Colonic mucosa (tissue), 4 donors: ENCODE measurements around the gene TEX2. TPM values are rescaled to one million over a fixed set of nuclear protein-coding genes. Genes with fewer than 3 reads are reported as not detected.

Source experiments
- DNase-seq: peaks from one replicate; pipeline ENCODE4 v3.0.0-alpha.2; 2020
- H3K27ac ChIP-seq: fragments of 200-600 bp; one replicate; pipeline ENCODE4 v1.8.0; 2021
- H3K27me3 ChIP-seq: fragments of 200-600 bp; one replicate; pipeline ENCODE4 v1.8.0; 2021
- H3K36me3 ChIP-seq: fragments of 200-600 bp; one replicate; pipeline ENCODE4 v1.8.0; 2021
- H3K4me1 ChIP-seq: fragments of 200-600 bp; one replicate; pipeline ENCODE4 v1.8.0; 2021; ENCODE audit warnings: mild to moderate bottlenecking
- H3K4me3 ChIP-seq: fragments of 200-600 bp; one replicate; pipeline ENCODE4 v1.8.0; 2021
- H3K9ac ChIP-seq, 2 donors: one replicate each; pipeline ENCODE4 v1.7.0; 2013; ENCODE audit warnings: control low read depth in 2 of 2, low read depth in 2 of 2, low read length in 2 of 2
- H3K9me3 ChIP-seq: fragments of 200-600 bp; one replicate; pipeline ENCODE4 v1.8.0; 2021
- intact Hi-C: fragments of 100-400 bp; cut with DNase I; formaldehyde crosslinking; loops from one replicate; pipeline ENCODE4 v1.14.1; 2022
- total RNA-seq, 2 donors: library from RNA; stranded (reverse); fragmentation: NEBNext Ultra II Directional in 1 of 2; extraction: Animal tissue kit (Norgen Biotek cat#: 25700) in 1 of 2; gene quantifications; one replicate each; pipeline ENCODE4 v1.2.1, GENCODE V29; 2021
- TF ChIP-seq, protein P1 (sequence below): fragments of 200-600 bp; IDR thresholded peaks from one replicate; pipeline ENCODE4 v1.8.0; 2022; ENCODE audit warnings: antibody characterized with exemption, mild to moderate bottlenecking
- donor health status: healthy.
- donor health status: DM: no; HTN: no; CAD: no.
- donor health status: DM: no; HTN: no; CAD: no.

TEX2 gene
- total RNA-seq, 2 donors from 2014 or later: 29.0 to 29.7 TPM

- TF ChIP-seq, protein P1, sequence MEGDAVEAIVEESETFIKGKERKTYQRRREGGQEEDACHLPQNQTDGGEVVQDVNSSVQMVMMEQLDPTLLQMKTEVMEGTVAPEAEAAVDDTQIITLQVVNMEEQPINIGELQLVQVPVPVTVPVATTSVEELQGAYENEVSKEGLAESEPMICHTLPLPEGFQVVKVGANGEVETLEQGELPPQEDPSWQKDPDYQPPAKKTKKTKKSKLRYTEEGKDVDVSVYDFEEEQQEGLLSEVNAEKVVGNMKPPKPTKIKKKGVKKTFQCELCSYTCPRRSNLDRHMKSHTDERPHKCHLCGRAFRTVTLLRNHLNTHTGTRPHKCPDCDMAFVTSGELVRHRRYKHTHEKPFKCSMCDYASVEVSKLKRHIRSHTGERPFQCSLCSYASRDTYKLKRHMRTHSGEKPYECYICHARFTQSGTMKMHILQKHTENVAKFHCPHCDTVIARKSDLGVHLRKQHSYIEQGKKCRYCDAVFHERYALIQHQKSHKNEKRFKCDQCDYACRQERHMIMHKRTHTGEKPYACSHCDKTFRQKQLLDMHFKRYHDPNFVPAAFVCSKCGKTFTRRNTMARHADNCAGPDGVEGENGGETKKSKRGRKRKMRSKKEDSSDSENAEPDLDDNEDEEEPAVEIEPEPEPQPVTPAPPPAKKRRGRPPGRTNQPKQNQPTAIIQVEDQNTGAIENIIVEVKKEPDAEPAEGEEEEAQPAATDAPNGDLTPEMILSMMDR: no peak
- no peak for DNase-seq
- no peak overlapping the region for H3K9ac ChIP-seq
- H3K9me3 ChIP-seq: no peaks in the 10 kb centered on the region
- intact Hi-C loops: no loop called here
- H3K27ac ChIP-seq: no peak overlapping the region
- H3K4me3 ChIP-seq: no peak overlapping the region
- no peaks in the 10 kb centered on the region for H3K4me1 ChIP-seq
- H3K36me3 ChIP-seq: no peaks in the 10 kb centered on the region
- no peaks in the 10 kb centered on the region for H3K27me3 ChIP-seq
Observed at GRCh38 chr17:64269687-64270649, 6.9 kb upstream of the TEX2 start.

DNA sequence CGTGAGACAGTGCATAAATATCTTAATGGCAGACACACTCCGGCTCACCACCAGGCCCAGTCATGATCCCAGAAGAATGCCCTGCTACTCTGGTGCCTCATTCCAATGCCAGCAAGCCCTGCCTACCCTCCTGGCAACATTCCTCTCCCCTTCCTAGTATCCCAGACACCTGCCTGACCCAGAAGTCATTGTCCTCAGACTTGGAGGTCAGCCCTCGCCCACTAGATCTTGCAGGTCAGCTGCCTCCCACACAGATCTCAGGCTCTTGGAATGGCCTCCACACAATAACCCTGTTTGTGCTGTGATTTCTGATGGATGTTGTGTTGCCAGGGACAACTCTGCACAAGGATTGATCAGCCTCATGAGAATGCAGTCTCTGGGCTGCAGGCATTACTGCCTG lies 1.8 kb upstream of the TEX2 start:
- Histone ChIP-seq H3K27me3 (no peaks in the 10 kb centered on the region), H3K9ac (no peak overlapping the region), H3K4me3 (no peak overlapping the region), H3K27ac (no peak overlapping the region), H3K36me3 (no peaks in the 10 kb centered on the region), H3K4me1 (peaks cover 6% of the 10 kb centered on the region), H3K9me3 (no peaks in the 10 kb centered on the region)
- no peak for DNase-seq
- intact Hi-C loops: loop anchor here (5.0 kb wide), 1 partner anchor 113 kb away; no protein-coding TSS in a partner anchor
- TF ChIP-seq, protein P1: no peak

DNA sequence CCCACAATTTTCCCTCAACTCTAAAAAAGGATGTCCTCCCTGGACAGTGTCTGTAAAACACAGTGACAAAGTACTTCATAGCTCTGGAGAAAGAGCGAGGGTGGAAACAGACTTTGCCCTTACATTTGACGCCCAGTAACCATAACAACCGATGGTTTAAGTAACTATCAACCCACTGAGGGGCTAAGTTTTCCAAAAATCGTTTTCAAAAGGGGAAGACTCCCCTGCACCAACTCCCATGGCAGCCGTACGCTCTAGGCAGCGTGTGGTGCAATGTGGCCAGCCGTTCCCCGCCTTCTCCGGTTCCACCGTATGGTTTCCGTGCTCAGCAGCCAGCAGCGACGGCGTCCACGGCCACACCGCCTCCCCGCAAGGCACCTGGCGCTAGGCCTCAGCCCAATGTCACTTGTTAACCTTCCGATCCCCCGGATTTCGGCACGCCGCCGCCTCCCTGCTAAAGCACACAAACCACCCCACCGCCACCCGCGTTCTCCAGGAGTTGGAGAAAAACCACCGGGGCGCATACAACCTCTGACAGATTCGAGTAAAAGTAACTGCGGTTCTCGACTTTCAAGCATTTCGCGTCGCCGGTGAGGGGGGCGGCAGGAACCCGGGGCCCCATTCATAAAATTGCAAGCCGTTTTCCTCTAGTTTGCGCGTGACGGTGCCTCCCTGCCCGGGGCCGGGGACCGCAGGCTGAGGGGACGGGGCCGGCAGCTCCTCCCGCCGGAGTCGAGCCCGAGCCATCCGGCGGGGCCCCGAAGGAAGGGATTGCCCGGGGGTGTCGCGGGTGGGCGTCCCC lies 661 bp downstream of the TEX2 start:
- no peaks in the 10 kb centered on the region for H3K36me3 ChIP-seq
- intact Hi-C loops: loop anchor here (5.0 kb wide), 1 partner anchor 110 kb away; no protein-coding TSS in a partner anchor
- TF ChIP-seq, protein P1: no peak

GRCh38 chr17:64261417-64262145 lies 1.5 kb downstream of the TEX2 start:
- DNase-seq: no peak
- peak overlapping the region; percentile 82 for H3K4me3 ChIP-seq
- TF ChIP-seq, protein P1: no peak
- intact Hi-C loops: loop anchor here (5.0 kb wide), 1 partner anchor 109 kb away; no protein-coding TSS in a partner anchor
- no peaks in the 10 kb centered on the region for H3K27me3 ChIP-seq
- H3K9me3 ChIP-seq: no peaks in the 10 kb centered on the region
- peak overlapping the region in 1 of 2 donors; percentile 88 for H3K9ac ChIP-seq
- no peaks in the 10 kb centered on the region for H3K36me3 ChIP-seq
- peaks cover 6% of the 10 kb centered on the region for H3K4me1 ChIP-seq
- peak overlapping the region; percentile 79 for H3K27ac ChIP-seq

More for the DNA sequence above, 661 bp downstream of the TEX2 start:
- DNase-seq: peak; percentile 62
- Histone ChIP-seq H3K27ac (peak overlapping the region; percentile 79), H3K4me1 (peaks cover 6% of the 10 kb centered on the region), H3K4me3 (peak overlapping the region; percentile 82), H3K9ac (peak overlapping the region; percentile 86 to 88), H3K9me3 (no peaks in the 10 kb centered on the region), H3K27me3 (no peaks in the 10 kb centered on the region)

DNA sequence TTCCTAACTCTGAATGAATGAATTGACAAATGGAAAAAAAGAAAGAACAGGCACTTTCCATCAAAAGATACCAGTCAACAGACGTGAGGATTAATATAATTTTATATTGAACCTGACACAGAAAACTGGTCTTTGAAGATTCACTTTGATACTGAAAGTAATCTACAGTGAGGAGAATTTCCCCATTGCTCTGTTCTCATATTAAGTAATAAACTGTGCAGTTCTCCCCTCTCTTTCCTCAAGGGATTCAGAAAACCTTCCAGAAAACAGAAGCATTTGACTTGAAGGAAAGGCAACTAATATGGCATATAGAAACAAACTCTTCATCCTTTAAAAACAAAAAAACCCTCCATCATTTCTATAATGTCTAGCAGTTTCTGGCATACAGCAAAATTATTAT lies 2.2 kb downstream of the TEX2 start:
- no peak overlapping the region for H3K4me3 ChIP-seq
- TF ChIP-seq, protein P1: no peak

More for the DNA sequence above, 2.2 kb downstream of the TEX2 start:
- peaks cover 6% of the 10 kb centered on the region for H3K4me1 ChIP-seq
- H3K9ac ChIP-seq: no peak overlapping the region
- no peak for DNase-seq
- no peaks in the 10 kb centered on the region for H3K9me3 ChIP-seq
- no peaks in the 10 kb centered on the region for H3K27me3 ChIP-seq
- intact Hi-C loops: loop anchor here (5.0 kb wide), 1 partner anchor 109 kb away; no protein-coding TSS in a partner anchor
- no peak overlapping the region for H3K27ac ChIP-seq
- no peaks in the 10 kb centered on the region for H3K36me3 ChIP-seq
